HG03095 (cell line): ENCODE results near the gene SNN.

Source experiments
- ATAC-seq: cut with Tn5 transposase; IDR thresholded peaks from one replicate; pipeline ENCODE4 v1.9.1; 2021; ENCODE audit warnings: moderate library complexity; ENCODE audit not compliant: unreplicated experiment

SNN gene

GRCh38 chr16:11635113-11635652, 33.1 kb upstream of the SNN start:
- no peak for ATAC-seq

DNA sequence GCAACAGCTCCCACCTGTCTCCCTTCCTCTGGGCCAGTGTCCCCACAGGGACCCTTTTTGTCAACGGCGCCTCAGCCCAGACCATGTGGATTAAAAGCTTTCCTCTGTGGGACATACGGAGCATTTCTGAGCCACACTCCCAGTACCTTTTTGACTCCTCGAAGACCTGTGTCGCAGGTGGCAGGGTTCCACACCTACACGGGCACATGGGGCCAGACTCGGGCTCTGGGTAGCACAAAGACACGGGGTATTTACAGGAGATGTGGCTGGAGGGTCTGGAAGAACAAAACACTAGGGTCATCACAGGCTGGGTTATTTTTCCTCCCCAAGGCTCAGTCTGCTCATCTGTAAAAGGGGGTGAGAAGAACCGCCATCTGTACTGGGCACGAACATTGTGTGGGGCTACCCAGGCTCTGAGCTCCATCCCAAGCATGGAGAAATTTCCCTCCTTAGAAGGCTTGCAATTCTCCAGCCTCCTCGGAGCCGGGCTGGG, 32.5 kb upstream of the SNN start:
- no peak for ATAC-seq

GRCh38 chr16:11636172-11636721, 32.0 kb upstream of the SNN start:
- ATAC-seq, result no peak

DNA sequence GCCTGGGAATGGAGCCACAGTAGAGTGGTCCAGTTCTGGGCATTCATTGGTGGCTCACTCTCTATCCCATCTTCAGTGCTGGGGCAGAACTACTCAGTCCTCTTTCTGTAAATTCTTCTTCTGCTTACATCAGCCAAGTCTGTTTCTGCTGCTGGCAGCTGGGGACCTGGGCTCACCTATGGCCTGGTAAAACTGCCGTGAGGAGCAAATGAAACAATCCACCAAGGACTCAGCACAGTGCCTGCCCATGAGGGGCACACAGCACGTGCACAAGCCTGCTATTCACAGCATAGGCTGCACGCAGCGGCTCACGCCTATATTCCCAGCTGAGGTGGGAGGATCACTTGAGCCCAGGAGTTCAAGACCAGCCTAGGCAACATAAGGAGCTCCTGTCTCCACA, 30.9 kb upstream of the SNN start:
- no peak for ATAC-seq

DNA sequence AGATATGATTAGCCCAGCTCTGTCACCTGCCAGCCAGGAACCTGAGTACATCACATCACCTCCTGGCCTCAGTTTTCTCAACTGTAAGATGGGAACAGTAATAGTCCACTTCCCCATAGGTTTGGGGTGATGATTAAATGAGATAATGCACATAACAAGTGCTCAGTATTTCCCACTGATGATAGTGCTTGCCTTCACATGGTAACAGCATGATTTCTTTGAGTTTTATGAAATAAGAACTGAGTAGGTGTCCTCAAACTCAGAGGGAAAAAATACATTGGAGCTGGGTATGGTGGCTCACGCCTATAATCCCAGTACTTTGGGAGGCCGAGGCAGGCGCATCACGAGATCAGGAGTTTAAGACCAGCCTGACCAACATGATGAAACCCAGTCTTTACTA, 30.1 kb upstream of the SNN start:
- no peak for ATAC-seq

DNA sequence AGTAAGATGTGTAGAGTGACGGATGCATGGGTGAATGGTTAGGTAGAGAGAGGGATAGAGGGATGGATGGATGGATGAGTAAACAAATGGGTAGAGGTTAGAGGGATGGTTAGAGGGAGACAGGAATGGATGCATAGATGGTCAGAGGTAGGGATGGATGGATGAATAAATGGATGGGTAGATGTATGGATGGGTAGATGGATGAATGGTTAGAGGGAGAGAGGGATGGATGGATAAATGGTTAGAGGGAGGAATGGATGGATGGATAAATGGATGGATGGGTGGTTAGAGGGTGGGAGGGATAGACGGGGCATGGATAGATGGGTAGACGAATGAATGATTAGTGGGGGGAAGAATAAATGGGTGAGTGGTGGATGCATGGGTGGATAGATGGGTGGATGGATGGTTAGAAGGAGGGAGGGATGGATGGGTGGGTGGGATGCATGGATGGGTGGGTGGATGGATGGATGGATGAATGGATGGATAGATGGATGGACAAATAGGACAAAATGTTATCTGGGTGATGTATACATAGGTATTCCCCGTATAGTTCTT, 29.2 kb upstream of the SNN start:
- no peak for ATAC-seq

DNA sequence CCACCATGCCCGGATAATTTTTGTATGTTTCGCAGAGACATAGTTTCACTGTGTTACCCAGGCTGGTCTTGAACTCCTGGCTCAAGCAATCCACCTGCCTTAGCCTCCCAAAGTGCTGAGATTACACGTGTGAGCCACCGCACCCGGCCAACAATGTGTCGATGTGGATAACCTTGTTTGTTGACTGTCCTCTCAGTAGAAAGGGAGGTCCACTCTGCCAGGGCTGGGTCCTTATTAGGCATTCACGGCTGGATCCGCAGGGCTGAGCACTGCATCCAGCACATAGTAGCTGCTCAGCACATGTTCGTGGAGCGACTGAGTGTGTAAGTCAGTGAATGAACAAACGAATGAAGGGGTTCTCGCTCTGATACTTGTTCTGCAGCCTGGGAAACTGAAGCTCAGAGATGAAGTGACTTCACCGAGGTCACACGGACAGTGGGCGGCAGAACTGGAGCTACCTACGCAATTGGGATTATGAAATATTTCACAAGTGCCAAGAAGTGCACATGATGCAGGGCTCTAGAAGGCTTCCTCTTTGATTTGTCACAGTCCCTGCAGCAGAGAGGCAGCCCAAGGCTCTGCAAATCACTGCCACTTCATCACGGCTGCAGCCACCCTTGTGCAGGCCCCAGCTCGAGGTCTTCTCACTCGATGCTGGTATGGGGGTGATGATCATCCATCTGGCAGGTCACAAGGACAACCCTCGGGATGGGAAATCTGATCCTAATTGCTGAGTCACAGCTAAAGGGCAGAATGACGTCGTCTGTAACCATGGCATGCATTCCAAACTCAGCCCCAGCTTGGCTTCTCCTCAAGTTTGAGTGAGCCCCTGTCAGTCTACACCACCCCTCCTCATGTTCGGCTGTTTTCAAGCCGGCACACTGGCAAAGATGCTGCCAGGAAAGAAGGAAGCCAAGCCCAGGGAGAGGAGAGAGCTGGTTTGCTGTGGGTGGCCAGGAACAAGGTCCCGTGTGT, 28.0 kb upstream of the SNN start:
- no peak for ATAC-seq

DNA sequence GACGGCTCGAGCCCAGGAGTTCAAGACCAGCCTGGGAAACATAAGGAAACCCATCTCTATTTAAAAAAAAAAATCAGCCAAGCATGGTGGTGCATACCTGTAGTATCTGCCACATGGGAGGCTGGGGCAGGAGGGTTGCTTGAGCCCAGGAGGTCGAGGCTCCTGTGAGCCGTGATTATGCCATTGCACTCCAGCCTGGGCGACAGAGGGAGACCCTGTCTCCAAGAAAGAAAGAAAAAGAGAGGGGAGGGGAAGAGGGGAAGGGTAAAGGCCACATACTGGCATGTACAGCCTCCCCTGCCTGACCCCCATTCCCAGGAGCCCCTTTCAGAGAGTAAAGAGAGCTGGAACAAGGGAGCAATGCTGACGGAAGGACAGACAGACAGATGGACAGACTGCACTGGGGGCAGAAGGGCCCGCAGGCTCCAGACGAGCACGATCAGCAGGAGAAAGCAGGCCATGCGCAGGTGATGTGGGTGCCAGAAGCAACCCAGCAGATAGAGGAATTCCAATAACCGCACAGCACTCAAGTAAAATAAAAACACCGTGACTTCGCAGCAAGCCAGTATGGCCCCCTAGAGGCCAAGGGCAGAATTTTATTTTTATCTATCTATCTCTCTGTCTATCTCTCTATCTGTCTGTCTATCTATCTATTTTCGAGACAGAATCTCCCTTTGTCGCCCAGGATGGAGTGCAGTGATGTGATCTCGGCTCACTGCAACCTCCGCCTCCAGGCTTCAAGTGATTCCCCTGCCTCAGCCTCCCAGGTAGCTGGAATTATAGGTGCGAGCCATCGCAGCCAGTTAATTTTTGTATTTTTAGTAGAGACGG, 27.1 kb upstream of the SNN start:
- ATAC-seq, result no peak

DNA sequence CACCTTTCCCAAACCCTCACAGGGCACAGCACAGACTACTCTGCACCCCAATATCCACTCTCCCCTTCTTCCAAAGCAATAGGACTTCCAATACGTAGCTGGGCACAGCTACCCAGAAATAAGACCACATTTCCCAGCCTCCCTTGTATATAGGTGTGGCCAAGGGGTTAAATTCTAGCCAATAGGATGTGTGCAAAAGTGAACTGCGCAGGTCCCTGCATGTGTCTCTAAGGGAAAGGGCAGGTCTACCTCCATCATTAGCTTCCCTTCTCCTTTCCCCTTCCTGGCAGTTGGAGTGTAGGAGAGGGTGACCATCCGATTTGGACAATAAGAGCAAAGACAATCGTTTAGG, 25.5 kb upstream of the SNN start:
- ATAC-seq, result no peak

DNA sequence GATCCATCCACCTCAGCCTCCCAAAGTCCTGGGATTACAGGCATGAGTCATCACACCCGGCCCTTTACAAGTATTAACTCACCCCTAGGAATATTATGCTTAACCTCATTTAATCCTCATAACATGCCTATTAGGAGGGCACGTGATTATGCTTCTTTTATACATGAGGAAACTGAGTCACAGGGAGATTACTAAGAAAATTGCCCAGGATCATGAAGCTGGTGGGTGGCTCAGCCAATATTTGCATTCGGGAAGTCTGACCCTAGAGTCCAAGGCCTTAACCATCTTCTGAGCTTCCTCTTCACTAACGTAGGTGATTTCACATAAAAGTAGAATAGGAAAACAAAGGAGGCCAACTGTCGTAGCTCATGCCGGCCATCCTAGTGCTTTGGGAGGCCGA, 19.0 kb upstream of the SNN start:
- ATAC-seq, result no peak

GRCh38 chr16:11650641-11651591, 17.3 kb upstream of the SNN start:
- ATAC-seq, result no peak

DNA sequence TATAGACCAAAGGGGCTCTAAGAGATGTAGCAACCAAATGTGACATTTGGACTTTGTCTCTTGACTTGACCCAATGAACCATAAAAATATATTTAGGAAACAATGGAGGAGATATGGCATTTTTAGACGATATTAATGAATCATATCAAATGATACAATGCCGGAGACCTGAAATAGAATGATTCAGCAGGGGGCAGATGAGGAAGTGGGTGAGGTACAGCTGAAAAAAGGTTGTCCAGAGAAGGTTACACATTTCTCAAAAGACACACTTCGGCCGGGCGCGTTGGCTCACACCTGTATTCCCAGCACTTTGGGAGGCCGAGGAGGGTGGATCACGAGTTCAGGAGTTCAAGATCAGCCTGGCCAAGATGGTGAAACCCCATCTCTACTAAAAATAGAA, 16.5 kb upstream of the SNN start:
- no peak for ATAC-seq

DNA sequence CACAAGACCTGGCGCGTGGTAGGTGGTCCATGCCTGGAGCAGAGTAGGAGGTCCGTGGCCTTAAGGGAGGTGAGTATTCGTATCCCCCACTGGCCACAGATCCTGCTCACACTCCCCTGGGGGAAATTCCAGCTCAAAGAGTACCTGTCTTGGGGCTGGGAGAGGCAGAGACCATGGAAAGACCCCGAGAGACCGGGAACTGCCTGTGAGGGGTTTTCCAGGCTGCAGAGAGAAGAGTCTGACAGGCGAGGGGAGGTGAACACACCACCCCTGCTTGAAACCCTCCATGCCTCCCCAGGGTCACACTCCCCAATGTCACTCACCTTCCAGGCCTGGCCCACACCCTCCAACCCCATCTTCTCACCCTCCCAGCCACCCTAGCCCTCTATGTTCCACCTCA, 12.6 kb upstream of the SNN start:
- no peak for ATAC-seq

GRCh38 chr16:11657556-11657955, 10.7 kb upstream of the SNN start:
- no peak for ATAC-seq

- ATAC-seq, result no peak
Measured at GRCh38 chr16:11658896-11659708, 9.2 kb upstream of the SNN start.

DNA sequence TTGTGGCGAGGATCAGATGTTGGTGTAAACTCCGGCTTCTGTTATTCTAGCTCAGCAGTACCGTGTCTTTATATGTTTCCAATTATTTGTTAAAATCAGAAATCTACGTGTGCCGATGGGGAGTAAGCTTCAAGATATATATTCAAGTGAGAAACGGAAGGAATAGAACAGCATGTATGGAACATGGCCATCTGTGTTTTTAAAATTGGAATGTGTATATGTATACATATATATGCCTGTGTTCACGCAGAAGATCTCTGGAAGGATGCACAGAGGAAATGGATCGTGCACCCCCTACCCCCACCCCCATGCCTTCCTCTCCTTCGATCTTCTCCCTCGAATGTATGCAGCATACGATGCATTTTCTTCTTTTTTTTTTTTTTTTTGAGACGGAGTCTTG, 7.7 kb upstream of the SNN start:
- ATAC-seq, result no peak

DNA sequence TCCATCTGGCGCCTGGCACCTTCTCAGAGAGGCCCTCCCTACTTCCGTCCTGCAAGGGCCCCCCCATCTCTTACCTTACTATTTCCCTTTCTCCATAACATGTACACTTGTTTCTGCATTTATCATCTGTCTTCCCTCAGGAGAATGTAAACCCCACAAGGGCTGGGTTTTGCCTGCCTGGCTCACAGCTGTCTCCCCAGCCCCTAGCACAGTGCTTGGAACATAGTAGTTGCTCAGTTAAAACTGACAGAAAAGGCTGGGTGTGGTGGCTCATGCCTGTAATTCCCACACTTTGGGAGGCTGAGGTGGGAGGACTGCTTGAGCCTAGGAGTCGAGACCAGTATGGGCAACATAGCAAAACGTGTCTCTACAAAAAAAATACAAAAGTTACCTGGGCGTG, 5.7 kb upstream of the SNN start:
- ATAC-seq, result no peak

DNA sequence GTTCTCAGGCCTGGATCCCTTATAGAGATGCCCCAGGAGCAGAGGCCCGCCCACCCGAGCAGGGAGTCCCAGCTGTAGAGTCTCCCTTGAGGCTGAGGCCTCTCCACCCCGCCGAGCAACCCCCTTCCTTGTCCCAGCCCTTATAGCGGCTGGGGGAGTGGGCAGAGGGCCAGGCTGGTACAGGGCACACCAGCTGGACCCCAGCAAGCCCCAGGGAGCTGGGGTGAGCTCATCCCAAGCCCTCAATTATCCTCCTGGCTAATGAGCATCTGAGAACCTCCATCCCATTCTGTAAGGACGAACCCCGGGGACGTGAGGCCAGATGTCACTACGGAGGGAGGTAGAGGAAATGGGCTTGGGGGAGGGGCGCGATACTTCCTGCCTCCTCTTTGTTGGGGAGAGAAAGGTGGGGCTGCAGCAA, 3.2 kb upstream of the SNN start:
- ATAC-seq, result no peak
